NCI-H2081 (cell line): ENCODE data around the gene OTOA.
"Not testable (repeated sequence)": the region's sequence is repeated elsewhere in the genome, so short reads cannot be mapped to it uniquely, and the experiment has no call there.

Experiments
- DNase-seq, 2 experiments: peaks; one replicate each; lab custom pipeline; 2025; lab: John Stamatoyannopoulos, UW

The OTOA gene

GRCh38 chr16:21641916-21642315 lies 21.9 kb upstream of the OTOA start:
- DNase-seq, result no peak

GRCh38 chr16:21642861-21643260 lies 20.9 kb upstream of the OTOA start:
- no peak for DNase-seq

- no peak for DNase-seq
These were observed 20.0 kb upstream of the OTOA start for GRCh38 chr16:21643785-21644184.

- no peak for DNase-seq
These were observed 19.1 kb upstream of the OTOA start for GRCh38 chr16:21644674-21645073.

- DNase-seq, result no peak
These were observed 18.5 kb upstream of the OTOA start for GRCh38 chr16:21645261-21645721.

GRCh38 chr16:21646091-21646490 lies 17.7 kb upstream of the OTOA start:
- DNase-seq, result no peak

- no peak for DNase-seq
These were observed 16.8 kb upstream of the OTOA start for GRCh38 chr16:21646721-21647561.

- DNase-seq, result no peak
These were observed 16.1 kb upstream of the OTOA start for GRCh38 chr16:21647562-21648164.

- DNase-seq, result not testable (repeated sequence)
These were observed 13.9 kb upstream of the OTOA start for GRCh38 chr16:21649826-21650406.

GRCh38 chr16:21650521-21650920 lies 13.2 kb upstream of the OTOA start:
- DNase-seq, result no peak

- DNase-seq, result no peak
These were observed 12.3 kb upstream of the OTOA start for GRCh38 chr16:21651515-21651914.

GRCh38 chr16:21652453-21652852 lies 11.3 kb upstream of the OTOA start, which contains the start of gene IGSF6:
TSS of gene IGSF6 (minus strand) at chr16:21652608. CDS start at chr16:21652598, 10 bp downstream.
- DNase-seq, result no peak

GRCh38 chr16:21653571-21653970 lies 10.2 kb upstream of the OTOA start:
- no peak for DNase-seq

GRCh38 chr16:21654466-21654865 lies 9.3 kb upstream of the OTOA start:
- no peak for DNase-seq

- DNase-seq, result no peak
These were observed 8.9 kb upstream of the OTOA start for GRCh38 chr16:21654881-21655280.

GRCh38 chr16:21656795-21657768 lies 6.7 kb upstream of the OTOA start:
- peak; percentile 11 to 40 for DNase-seq

- no peak for DNase-seq
These were observed 4.6 kb upstream of the OTOA start for GRCh38 chr16:21659124-21659523.

- no peak for DNase-seq
These were observed 1.2 kb downstream of the OTOA start for GRCh38 chr16:21664801-21665492.

- DNase-seq, result no peak
These were observed 3.0 kb downstream of the OTOA start for GRCh38 chr16:21666772-21667171.

- DNase-seq, result no peak
These were observed 3.8 kb downstream of the OTOA start for GRCh38 chr16:21667575-21667974.

GRCh38 chr16:21673469-21673868 lies 9.7 kb downstream of the OTOA start:
- DNase-seq, result no peak
